Right lobe of liver (tissue), 6 donors: ENCODE results near the gene TLR6. TPM values are rescaled to one million over a fixed set of nuclear protein-coding genes. Genes with fewer than 3 reads are reported as not detected.
"Not testable (repeated sequence)": the region's sequence is repeated elsewhere in the genome, so short reads cannot be mapped to it uniquely, and the experiment has no call there.

Source experiments
- ATAC-seq, 4 donors: fragments of 200-7000 bp; cut with Tn5 transposase; one replicate each; pipeline ENCODE4 v1.9.1; 2020; ENCODE audit warnings: mild to moderate bottlenecking in 4 of 4, moderate library complexity in 4 of 4
- DNase-seq, 3 donors: peaks; one replicate each; pipeline ENCODE4 v3.0.0-alpha.2; 2020
- H3K27ac ChIP-seq, 3 donors: fragments of 200-600 bp; one replicate each; pipeline ENCODE4 v1.8.0; 2022
- H3K27me3 ChIP-seq, 2 donors: fragments of 200-600 bp; one replicate each; pipeline ENCODE4 v1.8.0; 2022
- H3K36me3 ChIP-seq, 4 donors: fragments of 200-600 bp; sonication (generic) in 1 of 4; one replicate each; pipeline versions ENCODE4 v1.5.1 to v1.8.0; 2017 to 2022; ENCODE audit warnings: control low read depth in 1 of 4
- H3K4me1 ChIP-seq, 4 donors: fragments of 200-600 bp; sonication (generic) in 1 of 4; one replicate each; pipeline versions ENCODE4 v1.5.1 to v1.8.0; 2017 to 2022; ENCODE audit warnings: control low read depth in 1 of 4
- H3K4me3 ChIP-seq, 3 donors: fragments of 200-600 bp; one replicate each; pipeline ENCODE4 v1.8.0; 2022
- H3K9me3 ChIP-seq, 4 donors: fragments of 200-600 bp; sonication (generic) in 1 of 4; one replicate each; pipeline versions ENCODE4 v1.5.1 to v1.8.0; 2017 to 2022; ENCODE audit warnings: control low read depth in 1 of 4
- CTCF ChIP-seq, 4 donors: fragments of 200-600 bp in 3 of 4; fragments of 450-650 bp in 1 of 4; IDR thresholded peaks; one replicate each; pipeline versions ENCODE4 v1.5.1 to v1.8.0; 2016 to 2022; ENCODE audit warnings: antibody characterized with exemption in 4 of 4, mild to moderate bottlenecking in 2 of 4
- POLR2A ChIP-seq: fragments of 450-650 bp; IDR thresholded peaks from one replicate; pipeline ENCODE4 v1.6.1; 2017; ENCODE audit warnings: antibody characterized with exemption, mild to moderate bottlenecking
- WGBS: methylation state at CpG from one replicate; pipeline ENCODE4 v1.1.6; 2018; ENCODE audit warnings: low coverage, low lambda C conversion rate; ENCODE audit not compliant: insufficient coverage; ENCODE audit errors: missing lambda C conversion rate; 5-methylcytosine and 5-hydroxymethylcytosine counted together
- intact Hi-C, 2 donors: fragments of 100-400 bp; cut with DNase I; formaldehyde crosslinking; loops; one replicate each; pipeline versions ENCODE4 v1.11.2 to v1.14.1; 2022
- total RNA-seq, 6 experiments: library from RNA; depleted of rRNA in 2 of 6; stranded (reverse); fragments of >200 nt in 2 of 6; fragmentation: NEBNext Ultra II Directional in 3 of 6; extraction: Animal tissue kit (Norgen Biotek cat#: 25700) in 3 of 6; gene quantifications; one replicate each; pipeline versions ENCODE4 v1.1.0 to v1.2.4, GENCODE V29; 2016 to 2023
- donor health status: DM: no; HTN: yes; CAD: no.
- donor health status: DM: no; HTN: no; CAD: no.
- donor health status: DM: no; HTN: no; CAD: no.
- donor health status: DM: no; HTN: yes; CAD: no.
- donor health status: DM: no; HTN: yes; CAD: no.

The TLR6 gene
- total RNA-seq, 6 experiments from 2014 or later: 1.2 to 3.4 (median 2.4) TPM

- H3K9me3 ChIP-seq: no peaks in the 10 kb centered on the region
- H3K4me1 ChIP-seq: peaks cover 0 to 8% (median 0%) of the 10 kb centered on the region in 4 donors
- TF ChIP-seq CTCF (IDR thresholded peaks at IDR 0.05) (peak; percentile 58 to 76 (median 68)), POLR2A (no peak)
- H3K36me3 ChIP-seq: no peaks in the 10 kb centered on the region
- WGBS: 25% methylated on average over 12 of the region's 12 CpGs
- peak in 1 of 3 donors; percentile 63 for DNase-seq
- ATAC-seq: peak; percentile 82 to 90 (median 83)
- no peaks in the 10 kb centered on the region for H3K27me3 ChIP-seq
- intact Hi-C loops: no loop called here
- no peak within 1 kb of the TSS for H3K4me3 ChIP-seq
- H3K27ac ChIP-seq: no peak within 1 kb of the TSS
Observed at GRCh38 chr4:38782452-38783108, 74.0 kb downstream of the TLR6 start, which contains the start of gene TLR10. Gene TLR10 (minus strand): TSS chr4:38782990. CDS start chr4:38775590, 7,400 bp downstream.

GRCh38 chr4:38781854-38782261, 74.8 kb downstream of the TLR6 start:
- H3K9me3 ChIP-seq: no peaks in the 10 kb centered on the region
- DNase-seq: no peak
- H3K4me1 ChIP-seq: peaks cover 0 to 8% (median 0%) of the 10 kb centered on the region in 4 donors
- H3K27ac ChIP-seq: no peak overlapping the region
- H3K4me3 ChIP-seq: no peak overlapping the region
- H3K27me3 ChIP-seq: no peaks in the 10 kb centered on the region
- no peak for ATAC-seq
- H3K36me3 ChIP-seq: no peaks in the 10 kb centered on the region
- intact Hi-C loops: no loop called here
- TF ChIP-seq CTCF (IDR thresholded peaks at IDR 0.05) (no peak), POLR2A (no peak)
- WGBS: 90% methylated on average over 2 of the region's 4 CpGs

GRCh38 chr4:38780833-38781484, 75.7 kb downstream of the TLR6 start:
- intact Hi-C loops: no loop called here

DNA sequence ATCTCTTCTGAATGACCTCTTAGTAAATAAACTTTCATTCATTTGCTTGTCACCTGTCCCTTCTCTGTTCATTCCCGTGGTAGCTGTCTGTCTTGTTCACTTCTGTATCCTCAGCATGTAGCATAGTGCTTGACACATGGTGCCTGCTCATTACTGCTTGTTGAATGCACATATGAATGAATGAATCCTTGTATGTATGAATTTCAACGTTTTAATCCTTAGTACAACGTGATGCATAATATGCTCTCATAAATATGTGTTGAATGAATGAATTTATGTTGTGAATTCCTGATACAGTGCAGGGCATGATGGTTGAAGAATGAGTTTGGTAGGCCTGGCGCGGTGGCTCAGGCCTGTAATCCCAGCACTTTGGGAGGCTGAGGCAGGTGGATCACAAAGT, 76.8 kb downstream of the TLR6 start:
- intact Hi-C loops: no loop called here
- 77% methylated on average over 5 of the region's 5 CpGs for WGBS
- no peaks in the 10 kb centered on the region for H3K9me3 ChIP-seq
- TF ChIP-seq CTCF (IDR thresholded peaks at IDR 0.05): no peak
- TF ChIP-seq POLR2A: no peak
- DNase-seq (no peak), ATAC-seq (no peak)
- H3K27ac ChIP-seq: no peak overlapping the region
- H3K4me1 ChIP-seq: peaks cover 0 to 8% (median 0%) of the 10 kb centered on the region in 4 donors
- H3K4me3 ChIP-seq: no peak overlapping the region
- no peaks in the 10 kb centered on the region for H3K27me3 ChIP-seq
- H3K36me3 ChIP-seq: no peaks in the 10 kb centered on the region

More at GRCh38 chr4:38780833-38781484, 75.7 kb downstream of the TLR6 start:
- 83% methylated on average over 4 of the region's 4 CpGs for WGBS
- Histone ChIP-seq H3K36me3 (no peaks in the 10 kb centered on the region), H3K4me3 (no peak overlapping the region), H3K4me1 (peaks cover 0 to 8% (median 0%) of the 10 kb centered on the region in 4 donors), H3K27ac (no peak overlapping the region), H3K9me3 (no peaks in the 10 kb centered on the region), H3K27me3 (no peaks in the 10 kb centered on the region)
- ATAC-seq (no peak), DNase-seq (no peak)
- TF ChIP-seq POLR2A (no peak), CTCF (IDR thresholded peaks at IDR 0.05) (no peak)

DNA sequence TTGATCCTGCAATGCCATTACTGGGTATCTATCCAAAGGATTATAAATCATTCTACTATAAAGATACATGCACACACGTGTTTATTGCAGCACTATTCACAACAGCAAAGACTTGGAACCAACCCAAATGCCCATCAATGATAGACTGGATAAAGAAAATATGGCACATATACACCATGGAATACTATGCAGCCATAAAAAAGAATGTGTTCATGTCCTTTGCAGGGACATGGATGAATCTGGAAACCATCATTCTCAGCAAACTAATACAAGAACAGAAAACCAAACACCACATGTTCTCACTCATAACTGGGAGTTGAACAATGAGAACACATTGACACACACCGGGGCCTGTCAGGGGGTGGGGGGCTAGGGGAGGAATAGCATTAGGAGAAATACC, 78.7 kb downstream of the TLR6 start:
- H3K9me3 ChIP-seq, H3K4me1 ChIP-seq, H3K27ac ChIP-seq, H3K36me3 ChIP-seq, H3K4me3 ChIP-seq, ATAC-seq, intact Hi-C loops, DNase-seq, H3K27me3 ChIP-seq: not testable (repeated sequence)
- 68% methylated on average over 2 of the region's 2 CpGs for WGBS
